Astrocyte (in vitro differentiated cells and primary cell): ENCODE results near the gene TAS2R46. TPM values are rescaled to one million over a fixed set of nuclear protein-coding genes. Genes with fewer than 3 reads are reported as not detected.
A peak's percentile ranks its signal among the peaks of the same experiment; 100 is the strongest.
"Not testable (repeated sequence)": the region's sequence is repeated elsewhere in the genome, so short reads cannot be mapped to it uniquely, and the experiment has no call there.

ENCODE experiments used
- DNase-seq: peaks from one replicate; pipeline ENCODE4 v3.0.0-alpha.2; 2010; ENCODE audit warnings: low read depth
- FAIRE-seq: peaks from 2 replicates; lab custom pipeline; 2011; peaks lifted over from hg19 to GRCh38; lab: Jason Lieb, UNC
- H2AFZ ChIP-seq: 2 replicates; pipeline ENCODE4 v1.6.0; 2012; ENCODE audit warnings: low read depth, low read length, inconsistent platforms
- H3K27ac ChIP-seq: 2 replicates; pipeline ENCODE4 v1.5.1; 2011; ENCODE audit warnings: low read depth, low read length, inconsistent platforms
- H3K27me3 ChIP-seq: 2 replicates; pipeline ENCODE4 v1.6.0; 2011; ENCODE audit warnings: low read length, inconsistent platforms; ENCODE audit not compliant: insufficient read depth
- H3K36me3 ChIP-seq: 2 replicates; pipeline ENCODE4 v1.5.1; 2011; ENCODE audit warnings: low read length, inconsistent platforms; ENCODE audit not compliant: insufficient read depth
- H3K4me1 ChIP-seq: 2 replicates; pipeline ENCODE4 v1.5.1; 2011; ENCODE audit warnings: low read length, inconsistent platforms; ENCODE audit not compliant: insufficient read depth
- H3K4me2 ChIP-seq: 2 replicates; pipeline ENCODE4 v1.6.0; 2012; ENCODE audit warnings: low read length, inconsistent platforms
- H3K4me3 ChIP-seq: 2 replicates; pipeline ENCODE4 v1.5.1; 2011; ENCODE audit warnings: low read depth, mild to moderate bottlenecking, low read length, inconsistent platforms; ENCODE audit not compliant: insufficient read depth
- H3K79me2 ChIP-seq: 2 replicates; pipeline ENCODE4 v1.6.0; 2012; ENCODE audit warnings: mild to moderate bottlenecking, low read length, inconsistent platforms; ENCODE audit not compliant: insufficient read depth
- H3K9ac ChIP-seq: 2 replicates; pipeline ENCODE4 v1.6.0; 2012; ENCODE audit warnings: mild to moderate bottlenecking, low read length, inconsistent platforms
- H3K9me3 ChIP-seq: 2 replicates; pipeline ENCODE4 v1.5.1; 2012; ENCODE audit warnings: low read depth, mild to moderate bottlenecking, low read length, inconsistent platforms; ENCODE audit not compliant: insufficient read depth
- H4K20me1 ChIP-seq: 2 replicates; pipeline ENCODE4 v1.6.0; 2012; ENCODE audit warnings: low read length, inconsistent platforms; ENCODE audit not compliant: insufficient read depth
- H3K27ac Mint-ChIP-seq: one replicate; pipeline ENCODE4 v1.8.0; 2021; ENCODE audit warnings: mild to moderate bottlenecking, mixed read lengths; ENCODE audit not compliant: unreplicated experiment
- H3K27me3 Mint-ChIP-seq: one replicate; pipeline ENCODE4 v1.8.0; 2021; ENCODE audit warnings: low read depth, mixed read lengths; ENCODE audit not compliant: unreplicated experiment
- H3K36me3 Mint-ChIP-seq: one replicate; pipeline ENCODE4 v1.8.0; 2021; ENCODE audit warnings: low read depth, mixed read lengths; ENCODE audit not compliant: unreplicated experiment
- H3K4me1 Mint-ChIP-seq: one replicate; pipeline ENCODE4 v1.8.0; 2021; ENCODE audit warnings: low read depth, mixed read lengths; ENCODE audit not compliant: unreplicated experiment
- H3K4me3 Mint-ChIP-seq: one replicate; pipeline ENCODE4 v1.8.0; 2021; ENCODE audit warnings: mild to moderate bottlenecking, moderate library complexity, mixed read lengths; ENCODE audit not compliant: unreplicated experiment
- H3K9me3 Mint-ChIP-seq: one replicate; pipeline ENCODE4 v1.8.0; 2021; ENCODE audit warnings: mild to moderate bottlenecking, mixed read lengths; ENCODE audit not compliant: unreplicated experiment
- CTCF ChIP-seq: IDR thresholded peaks from 2 replicates; pipeline ENCODE4 v1.5.1; 2011; ENCODE audit warnings: low read depth, mild to moderate bottlenecking, inconsistent platforms, low read length, moderate library complexity; ENCODE audit not compliant: insufficient read depth
- EZH2 ChIP-seq: IDR thresholded peaks from 2 replicates; pipeline ENCODE4 v1.6.1; 2012; ENCODE audit warnings: mild to moderate bottlenecking, low read length, inconsistent platforms; ENCODE audit not compliant: insufficient read depth
- total RNA-seq: library from RNA; stranded (reverse); gene quantifications from 2 replicates; pipeline ENCODE4 v1.2.1, GENCODE V29; 2021

TAS2R46 gene
- total RNA-seq, 1 donor from 2014 or later: 0.57 TPM

DNA sequence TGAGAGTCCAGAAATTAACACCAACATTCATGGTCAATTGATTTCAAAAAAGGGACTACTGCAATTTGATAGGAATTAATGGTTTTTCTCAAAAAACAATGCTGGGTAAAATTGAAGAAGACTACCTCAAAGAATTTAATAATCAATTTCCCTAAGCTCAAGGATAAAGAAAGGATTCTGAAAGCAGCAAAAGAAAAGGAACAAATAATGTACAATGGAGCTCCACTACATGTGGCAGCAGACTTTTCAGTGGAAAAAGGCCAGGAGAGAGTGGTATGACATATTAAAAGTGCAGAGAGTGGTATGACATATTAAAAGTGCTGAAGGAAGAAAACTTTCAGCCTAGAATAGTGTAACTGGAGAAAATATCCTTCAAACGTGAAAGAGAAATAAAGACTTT lies 45.6 kb upstream of the TAS2R46 start:
- Mint-ChIP-seq H3K27me3 (no peaks in the 10 kb centered on the region), H3K36me3 (peaks cover 18% of the 10 kb centered on the region), H3K27ac (no peak overlapping the region), H3K4me1 (peaks cover 7% of the 10 kb centered on the region), H3K9me3 (peaks cover 8% of the 10 kb centered on the region), H3K4me3 (no peak overlapping the region)
- Histone ChIP-seq H2AFZ (no peak overlapping the region), H3K9me3 (no peaks in the 10 kb centered on the region), H3K79me2 (peaks cover 77% of the 10 kb centered on the region), H3K9ac (no peak overlapping the region), H3K36me3 (no peaks in the 10 kb centered on the region), H3K27me3 (no peaks in the 10 kb centered on the region), H3K4me2 (no peak overlapping the region), H4K20me1 (peaks cover 27% of the 10 kb centered on the region), H3K4me1 (no peaks in the 10 kb centered on the region), H3K27ac (no peak overlapping the region), H3K4me3 (no peak overlapping the region)
- no peak for DNase-seq
- FAIRE-seq: no peak
- TF ChIP-seq CTCF (no peak), EZH2 (no peak)

GRCh38 chr12:11106288-11106687 lies 44.2 kb upstream of the TAS2R46 start:
- H3K4me2 ChIP-seq: no peak overlapping the region
- Mint-ChIP-seq H3K9me3 (peaks cover 11% of the 10 kb centered on the region), H3K36me3 (peaks cover 14% of the 10 kb centered on the region), H3K4me3 (no peak overlapping the region), H3K27me3 (no peaks in the 10 kb centered on the region), H3K4me1 (peaks cover 7% of the 10 kb centered on the region), H3K27ac (no peak overlapping the region)
- no peaks in the 10 kb centered on the region for H3K4me1 ChIP-seq
- H3K27me3 ChIP-seq: no peaks in the 10 kb centered on the region
- no peak overlapping the region for H3K4me3 ChIP-seq
- no peak for FAIRE-seq
- H3K27ac ChIP-seq: no peak overlapping the region
- TF ChIP-seq EZH2 (no peak), CTCF (no peak)
- H4K20me1 ChIP-seq: peaks cover 24% of the 10 kb centered on the region
- no peak for DNase-seq
- peaks cover 68% of the 10 kb centered on the region for H3K79me2 ChIP-seq
- no peak overlapping the region for H2AFZ ChIP-seq
- H3K36me3 ChIP-seq: no peaks in the 10 kb centered on the region
- no peak overlapping the region for H3K9ac ChIP-seq
- no peaks in the 10 kb centered on the region for H3K9me3 ChIP-seq

GRCh38 chr12:11105546-11105945 lies 43.5 kb upstream of the TAS2R46 start:
- H3K36me3 Mint-ChIP-seq: peaks cover 12% of the 10 kb centered on the region
- peaks cover 69% of the 10 kb centered on the region for H3K79me2 ChIP-seq

GRCh38 chr12:11094910-11095309 lies 32.8 kb upstream of the TAS2R46 start:
- H3K4me3 Mint-ChIP-seq, H3K4me2 ChIP-seq, H3K9me3 ChIP-seq, H3K9ac ChIP-seq, H3K27me3 Mint-ChIP-seq, H3K4me1 Mint-ChIP-seq, H3K27ac ChIP-seq, DNase-seq, H3K4me3 ChIP-seq, H3K27ac Mint-ChIP-seq, FAIRE-seq, H3K9me3 Mint-ChIP-seq, H3K27me3 ChIP-seq, H3K36me3 Mint-ChIP-seq, H2AFZ ChIP-seq, H3K4me1 ChIP-seq, H3K36me3 ChIP-seq: not testable (repeated sequence)
- H4K20me1 ChIP-seq: peaks cover 12% of the 10 kb centered on the region
- peaks cover 14% of the 10 kb centered on the region for H3K79me2 ChIP-seq

More at GRCh38 chr12:11105546-11105945, 43.5 kb upstream of the TAS2R46 start:
- Histone ChIP-seq H3K4me1 (no peaks in the 10 kb centered on the region), H3K27ac (no peak overlapping the region), H3K4me2 (no peak overlapping the region), H3K4me3 (no peak overlapping the region), H3K9ac (no peak overlapping the region), H3K27me3 (no peaks in the 10 kb centered on the region), H4K20me1 (peaks cover 28% of the 10 kb centered on the region), H2AFZ (no peak overlapping the region), H3K36me3 (no peaks in the 10 kb centered on the region), H3K9me3 (no peaks in the 10 kb centered on the region)
- DNase-seq: no peak
- H3K9me3 Mint-ChIP-seq: peaks cover 9% of the 10 kb centered on the region
- H3K4me1 Mint-ChIP-seq: peaks cover 7% of the 10 kb centered on the region
- TF ChIP-seq EZH2: no peak
- no peak for TF ChIP-seq CTCF
- H3K27ac Mint-ChIP-seq: no peak overlapping the region
- no peaks in the 10 kb centered on the region for H3K27me3 Mint-ChIP-seq
- FAIRE-seq: peak; percentile 23
- H3K4me3 Mint-ChIP-seq: no peak overlapping the region
